OCI-LY3 (cell line): ENCODE results near the gene KRTAP2-2.
"Not testable (repeated sequence)": the region's sequence is repeated elsewhere in the genome, so short reads cannot be mapped to it uniquely, and the experiment has no call there.

Experiments used
- EZH2phosphoT487 ChIP-seq: fragments of 200-600 bp; shearing (Covaris generic); IDR thresholded peaks from 2 replicates; pipeline ENCODE4 v1.6.1; 2018; ENCODE audit warnings: antibody characterized with exemption, mixed run types, low read depth
- TF ChIP-seq, protein P1 (sequence below): fragments of 200-600, 300-600 bp; sonication (generic); IDR thresholded peaks from 2 replicates; pipeline ENCODE4 v1.5.1; 2014; ENCODE audit warnings: antibody characterized with exemption, low read length, low read depth

GRCh38 chr17:41099682-41100480, 44.9 kb upstream of the KRTAP2-2 start:
- TF ChIP-seq, protein P1, sequence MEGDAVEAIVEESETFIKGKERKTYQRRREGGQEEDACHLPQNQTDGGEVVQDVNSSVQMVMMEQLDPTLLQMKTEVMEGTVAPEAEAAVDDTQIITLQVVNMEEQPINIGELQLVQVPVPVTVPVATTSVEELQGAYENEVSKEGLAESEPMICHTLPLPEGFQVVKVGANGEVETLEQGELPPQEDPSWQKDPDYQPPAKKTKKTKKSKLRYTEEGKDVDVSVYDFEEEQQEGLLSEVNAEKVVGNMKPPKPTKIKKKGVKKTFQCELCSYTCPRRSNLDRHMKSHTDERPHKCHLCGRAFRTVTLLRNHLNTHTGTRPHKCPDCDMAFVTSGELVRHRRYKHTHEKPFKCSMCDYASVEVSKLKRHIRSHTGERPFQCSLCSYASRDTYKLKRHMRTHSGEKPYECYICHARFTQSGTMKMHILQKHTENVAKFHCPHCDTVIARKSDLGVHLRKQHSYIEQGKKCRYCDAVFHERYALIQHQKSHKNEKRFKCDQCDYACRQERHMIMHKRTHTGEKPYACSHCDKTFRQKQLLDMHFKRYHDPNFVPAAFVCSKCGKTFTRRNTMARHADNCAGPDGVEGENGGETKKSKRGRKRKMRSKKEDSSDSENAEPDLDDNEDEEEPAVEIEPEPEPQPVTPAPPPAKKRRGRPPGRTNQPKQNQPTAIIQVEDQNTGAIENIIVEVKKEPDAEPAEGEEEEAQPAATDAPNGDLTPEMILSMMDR: not testable (repeated sequence)
- not testable (repeated sequence) for TF ChIP-seq EZH2phosphoT487
